GM12865 (cell line): ENCODE measurements around the gene RBM39.

Source experiments
- DNase-seq: peaks from one replicate; pipeline ENCODE4 v3.0.0; 2010; ENCODE audit warnings: low read depth
- H3K4me3 ChIP-seq: 2 replicates; pipeline ENCODE4 v1.5.1; 2011; ENCODE audit warnings: mild to moderate bottlenecking, low read depth, low read length, control low read depth
- TF ChIP-seq, protein P1 (sequence below): IDR thresholded peaks from 2 replicates; pipeline ENCODE4 v1.5.1; 2011; ENCODE audit warnings: low read length, control low read depth, low read depth, inconsistent platforms; ENCODE audit not compliant: insufficient read depth; ENCODE audit errors: missing control alignments

The RBM39 gene

DNA sequence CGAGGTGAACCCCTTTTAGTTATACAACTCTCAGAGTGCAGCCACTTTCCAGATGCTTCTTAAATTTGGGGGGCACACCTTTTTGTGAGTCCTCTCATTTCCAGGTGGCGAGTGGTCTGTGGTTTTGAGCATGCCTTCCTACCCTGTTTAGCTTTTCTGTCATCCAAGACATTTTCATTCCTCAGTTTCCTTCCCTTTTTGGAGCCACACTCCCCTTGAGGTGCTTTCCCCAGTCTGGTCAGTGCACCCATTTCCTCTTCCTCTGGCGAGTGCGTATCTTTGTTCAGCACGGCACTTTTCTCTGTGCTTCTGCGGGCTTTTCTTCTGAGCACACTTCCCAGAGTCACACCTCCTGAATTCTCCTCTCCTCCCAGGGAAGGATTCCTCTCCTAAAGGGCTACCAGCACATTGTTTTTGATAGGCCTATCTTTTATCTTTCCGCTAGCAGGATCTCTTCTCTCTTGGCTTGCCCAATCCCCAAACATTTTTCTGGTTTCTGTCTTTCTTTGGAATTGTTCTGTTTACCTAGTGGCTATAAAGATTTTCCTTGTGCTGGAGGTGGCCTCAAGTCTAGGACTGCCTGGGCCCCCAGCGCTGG lies 31.2 kb upstream of the RBM39 start:
- peak; percentile 74 for DNase-seq
- H3K4me3 ChIP-seq, result peak overlapping the region; percentile 89
- TF ChIP-seq, protein P1, sequence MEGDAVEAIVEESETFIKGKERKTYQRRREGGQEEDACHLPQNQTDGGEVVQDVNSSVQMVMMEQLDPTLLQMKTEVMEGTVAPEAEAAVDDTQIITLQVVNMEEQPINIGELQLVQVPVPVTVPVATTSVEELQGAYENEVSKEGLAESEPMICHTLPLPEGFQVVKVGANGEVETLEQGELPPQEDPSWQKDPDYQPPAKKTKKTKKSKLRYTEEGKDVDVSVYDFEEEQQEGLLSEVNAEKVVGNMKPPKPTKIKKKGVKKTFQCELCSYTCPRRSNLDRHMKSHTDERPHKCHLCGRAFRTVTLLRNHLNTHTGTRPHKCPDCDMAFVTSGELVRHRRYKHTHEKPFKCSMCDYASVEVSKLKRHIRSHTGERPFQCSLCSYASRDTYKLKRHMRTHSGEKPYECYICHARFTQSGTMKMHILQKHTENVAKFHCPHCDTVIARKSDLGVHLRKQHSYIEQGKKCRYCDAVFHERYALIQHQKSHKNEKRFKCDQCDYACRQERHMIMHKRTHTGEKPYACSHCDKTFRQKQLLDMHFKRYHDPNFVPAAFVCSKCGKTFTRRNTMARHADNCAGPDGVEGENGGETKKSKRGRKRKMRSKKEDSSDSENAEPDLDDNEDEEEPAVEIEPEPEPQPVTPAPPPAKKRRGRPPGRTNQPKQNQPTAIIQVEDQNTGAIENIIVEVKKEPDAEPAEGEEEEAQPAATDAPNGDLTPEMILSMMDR, result no peak

DNA sequence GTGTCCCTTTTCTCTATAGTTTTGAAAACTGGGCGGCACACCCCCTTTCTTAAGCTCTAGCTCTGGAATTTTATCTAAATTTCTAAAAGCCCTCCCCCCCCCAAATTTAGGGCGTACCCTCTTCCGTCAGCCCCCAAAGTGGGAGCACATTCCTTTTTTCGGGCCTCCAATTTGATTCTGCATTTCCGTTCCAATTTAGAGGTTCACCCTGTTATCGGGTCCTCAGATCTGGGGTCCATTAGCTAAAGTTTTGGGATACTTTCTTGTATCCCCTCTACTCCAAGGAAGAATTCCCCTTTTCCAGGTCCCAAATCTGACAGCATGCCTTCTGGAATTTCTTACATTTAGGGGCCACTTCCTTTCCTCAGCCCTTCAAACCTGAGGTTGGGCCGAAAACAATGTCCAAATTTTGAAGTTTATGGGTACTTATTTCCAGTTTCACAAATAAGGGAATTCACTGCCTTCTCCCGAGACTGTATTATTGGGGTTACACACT lies 30.6 kb upstream of the RBM39 start:
- DNase-seq, result no peak
- H3K4me3 ChIP-seq, result peak overlapping the region; percentile 89
- TF ChIP-seq, protein P1, result no peak

DNA sequence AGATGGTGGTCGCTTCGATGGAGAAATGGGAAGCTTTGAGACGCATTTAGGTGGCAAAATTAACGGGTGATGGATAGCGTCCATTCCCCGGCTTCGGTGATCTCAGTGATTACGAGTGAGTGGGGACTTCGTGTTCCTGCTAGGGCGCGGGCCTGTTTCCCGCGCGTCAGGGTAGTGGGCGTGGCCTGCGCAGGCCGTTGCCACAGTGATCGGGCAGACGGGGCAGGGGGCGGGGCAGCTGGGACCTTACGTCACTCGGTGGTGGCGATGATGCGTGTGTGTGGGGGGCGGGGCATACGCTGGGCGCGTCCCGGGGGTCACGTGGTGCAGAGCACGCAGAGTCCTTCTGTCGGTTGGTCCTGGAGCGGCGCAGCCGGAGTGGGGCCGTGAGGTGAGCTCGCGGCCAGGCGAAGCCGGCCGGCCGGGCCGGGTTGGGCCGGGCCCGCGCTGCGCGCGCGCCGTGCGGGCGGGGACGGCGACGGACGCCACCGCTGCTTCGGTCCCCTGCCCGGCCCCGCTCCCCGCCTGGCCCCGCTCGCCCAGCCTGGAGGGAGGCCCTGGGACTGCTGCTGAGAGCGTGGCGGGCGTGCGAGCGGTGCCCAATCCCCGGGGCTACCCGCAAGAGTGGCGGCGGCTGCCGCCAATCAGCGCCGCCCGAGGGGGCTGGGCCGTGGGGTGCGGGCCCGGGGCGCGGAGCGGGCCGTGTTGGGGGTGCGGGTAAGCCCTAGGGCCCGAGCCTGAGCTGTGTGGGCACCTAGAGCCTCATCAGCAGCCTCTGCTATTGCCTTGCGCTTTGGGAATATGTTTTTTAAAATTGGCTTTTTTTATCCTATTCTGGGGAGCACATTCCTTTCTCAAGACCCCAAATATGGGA lies 29.9 kb upstream of the RBM39 start, which contains the start of gene PHF20:
Gene PHF20 (plus strand): TSS at position 327 of the 874 bp plus-strand sequence. CDS start 29,508 bp downstream, outside the sequence.
- peak; percentile 100 for DNase-seq
- TF ChIP-seq, protein P1, result no peak
- peak within 1 kb of the TSS; percentile 89 for H3K4me3 ChIP-seq

DNA sequence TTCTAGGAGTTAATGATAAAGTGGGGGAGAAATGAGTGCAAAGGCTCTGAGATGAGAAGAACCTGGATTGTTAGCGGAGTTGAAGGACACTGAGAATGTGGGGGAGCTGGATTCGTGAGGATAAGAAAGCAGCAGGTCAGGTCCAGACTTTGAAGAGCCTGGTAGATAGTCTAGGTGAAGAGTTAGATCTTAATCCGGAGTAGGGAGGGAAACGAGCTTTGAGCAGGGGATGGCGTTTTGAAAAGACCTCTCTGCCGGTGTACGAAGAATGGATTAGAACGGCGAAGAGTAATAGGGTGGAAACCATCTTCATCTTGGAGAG lies 29.3 kb upstream of the RBM39 start:
- H3K4me3 ChIP-seq, result peak overlapping the region; percentile 48
- DNase-seq, result no peak
- TF ChIP-seq, protein P1, result no peak

DNA sequence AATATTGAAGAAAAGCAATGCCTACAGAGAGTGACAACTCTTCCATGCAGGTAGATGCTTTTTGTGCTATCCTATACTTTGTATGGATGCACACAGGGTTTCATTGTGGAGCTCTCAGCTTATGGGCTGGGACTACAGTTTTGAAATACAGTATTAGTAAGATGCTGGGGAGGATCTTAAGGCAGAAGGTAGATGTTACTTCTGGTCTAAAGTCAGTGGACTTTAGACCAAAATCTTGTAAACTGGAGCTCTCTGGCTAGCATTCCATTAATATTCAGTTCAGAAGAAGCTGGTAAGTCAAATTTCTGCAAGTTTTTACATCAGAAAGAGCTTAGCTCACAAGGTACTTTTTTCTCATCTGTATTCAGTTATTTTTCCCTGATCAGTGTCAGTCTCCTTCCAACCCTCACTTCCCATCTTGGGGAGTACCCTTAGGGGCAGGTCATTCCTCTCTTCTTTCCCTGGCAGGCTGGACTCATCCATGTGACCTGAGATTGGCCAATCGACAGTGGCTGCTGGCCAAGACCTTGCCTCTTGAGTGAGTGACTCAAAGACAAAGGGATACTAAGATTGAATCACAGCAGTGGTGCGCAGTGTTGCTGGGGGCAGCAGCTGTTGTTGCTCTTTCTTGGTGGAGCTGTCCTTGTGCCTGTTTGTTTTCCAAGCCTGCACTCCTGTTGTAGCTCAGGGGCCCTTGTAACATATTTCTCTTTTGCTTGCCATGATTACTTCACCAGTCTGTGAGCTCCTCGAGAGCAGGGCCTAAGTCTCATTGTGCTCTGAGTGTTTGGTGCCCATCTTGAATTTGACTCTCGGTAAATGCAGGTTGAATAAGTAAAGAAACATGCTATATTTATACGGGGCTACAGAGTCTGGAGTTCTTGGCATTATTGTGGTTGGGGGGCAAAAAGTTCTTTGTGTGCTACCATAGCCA lies 26.9 kb upstream of the RBM39 start:
- H3K4me3 ChIP-seq, result peak overlapping the region; percentile 51; the same call in 1 of the 2 replicates
- DNase-seq, result peak; percentile 85
- TF ChIP-seq, protein P1, result no peak

DNA sequence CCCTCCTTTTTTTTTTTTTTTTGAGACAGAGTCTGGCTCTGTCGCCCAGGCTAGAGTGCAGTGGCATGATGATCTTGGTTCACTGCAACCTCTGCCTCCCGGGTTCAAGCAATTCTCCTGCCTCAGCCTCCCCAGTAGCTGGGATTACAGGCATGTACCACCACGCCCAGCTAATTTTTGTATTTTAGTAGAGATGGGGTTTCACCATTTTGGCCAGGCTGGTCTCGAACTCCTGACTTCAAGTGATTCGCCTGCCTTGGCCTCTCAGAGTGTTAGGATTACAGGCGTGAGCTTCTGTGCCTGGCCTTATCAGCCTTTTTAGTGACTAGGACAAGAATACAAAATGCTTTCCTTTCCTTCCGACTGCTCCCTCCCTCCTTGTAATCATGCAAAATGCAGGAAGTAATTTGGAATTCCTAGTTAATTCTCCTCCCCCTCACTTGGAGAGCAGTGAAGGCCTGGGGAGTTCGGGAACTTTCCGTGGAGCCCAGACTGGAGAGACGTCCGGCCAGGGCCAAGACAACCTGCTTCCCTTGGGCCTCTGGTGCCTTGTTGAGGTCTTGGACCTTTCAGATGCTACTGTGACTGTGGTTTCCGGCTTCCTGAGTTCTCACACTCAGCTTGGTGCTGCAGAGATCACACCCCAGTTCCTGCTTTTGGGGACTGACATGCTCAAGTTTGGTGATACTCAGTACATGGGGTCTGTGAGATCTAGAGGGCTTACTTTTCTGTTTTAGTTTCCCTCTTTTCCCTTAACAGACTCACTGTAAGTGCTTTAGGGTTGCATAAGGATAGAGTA lies 25.8 kb upstream of the RBM39 start:
- peak; percentile 97 for DNase-seq
- peak overlapping the region; percentile 51 for H3K4me3 ChIP-seq
- TF ChIP-seq, protein P1, result no peak
